H1 (cell line): ENCODE measurements around the gene PGP. TPM values are rescaled to one million over a fixed set of nuclear protein-coding genes. Genes with fewer than 3 reads are reported as not detected.

Experiments used
- CTCF ChIA-PET: fragments of 300-600 bp; sonication (Branson Sonifier 250); formaldehyde crosslinking; loops from one replicate; lab custom pipeline; 2021; ENCODE audit not compliant: partially characterized antibody; lab: Charles Lee
- POLR2A ChIA-PET: fragments of 300-600 bp; sonication (Branson Sonifier 250); formaldehyde crosslinking; loops from one replicate; lab custom pipeline; 2021; ENCODE audit warnings: inconsistent platforms; ENCODE audit not compliant: partially characterized antibody; lab: Charles Lee
- DNase-seq, 2 experiments: peaks; one replicate each; pipeline versions ENCODE4 v3.0.0 to v3.0.0-alpha.2; 2010 to 2022; ENCODE audit warnings: low spot score in 2 of 2, low read depth in 1 of 2, mixed read lengths in 1 of 2
- FAIRE-seq: peaks from 2 replicates; lab custom pipeline; 2011; peaks lifted over from hg19 to GRCh38; lab: Jason Lieb, UNC
- H2AFZ ChIP-seq: 2 replicates; pipeline ENCODE4 v1.8.1; 2012; ENCODE audit warnings: low read length, inconsistent platforms
- H2AK5ac ChIP-seq: 2 replicates; pipeline ENCODE4 v1.6.1; 2013; ENCODE audit warnings: low read depth, low read length
- H2BK120ac ChIP-seq: replicated peaks from 2 replicates; pipeline ENCODE3; 2013; ENCODE audit warnings: low read depth, low read length, inconsistent platforms
- H2BK12ac ChIP-seq: 2 replicates; pipeline ENCODE4 v1.6.1; 2013; ENCODE audit warnings: low read depth, low read length
- H2BK15ac ChIP-seq: 2 replicates; pipeline ENCODE4 v1.6.1; 2013; ENCODE audit warnings: low read length
- H2BK20ac ChIP-seq: 2 replicates; pipeline ENCODE4 v1.6.1; 2013; ENCODE audit warnings: low read length
- H2BK5ac ChIP-seq: 2 replicates; pipeline ENCODE4 v1.6.1; 2013; ENCODE audit warnings: low read depth, low read length
- H3K14ac ChIP-seq: 2 replicates; pipeline ENCODE4 v1.6.1; 2013; ENCODE audit warnings: inconsistent platforms; ENCODE audit not compliant: insufficient read length
- H3K18ac ChIP-seq: 2 replicates; pipeline ENCODE4 v1.6.1; 2013; ENCODE audit warnings: low read length; ENCODE audit errors: extremely low read depth
- H3K23ac ChIP-seq: 2 replicates; pipeline ENCODE4 v1.6.1; 2013; ENCODE audit warnings: inconsistent platforms; ENCODE audit not compliant: insufficient read length
- H3K23me2 ChIP-seq: 2 replicates; pipeline ENCODE4 v1.6.1; 2013; ENCODE audit warnings: low read depth, low read length
- H3K27ac ChIP-seq: 2 replicates; pipeline ENCODE4 v1.6.1; 2011; ENCODE audit warnings: low read depth, low read length, inconsistent platforms
- H3K27me3 ChIP-seq, 4 experiments: replicated peaks in 1 of 4; 1 replicate in 1 of 4; 2 replicates in 3 of 4; pipeline versions ENCODE4 v1.6.1 to v1.8.1; 2011 to 2013; ENCODE audit warnings: low read length in 3 of 4, mild to moderate bottlenecking in 3 of 4, inconsistent platforms in 2 of 4, mixed read lengths in 2 of 4, moderate library complexity in 1 of 4; ENCODE audit not compliant: control insufficient read depth in 3 of 4, insufficient read depth in 3 of 4; ENCODE audit errors: extremely low read depth in 1 of 4
- H3K36me3 ChIP-seq, 4 experiments: 2 replicates each; pipeline versions ENCODE4 v1.6.1 to v1.8.1; 2011 to 2013; ENCODE audit warnings: mild to moderate bottlenecking in 4 of 4, low read length in 3 of 4, moderate library complexity in 2 of 4, control low read depth in 1 of 4, inconsistent platforms in 1 of 4; ENCODE audit not compliant: insufficient read depth in 4 of 4, control insufficient read depth in 2 of 4
- H3K4ac ChIP-seq: replicated peaks from 2 replicates; pipeline ENCODE3; 2013; ENCODE audit warnings: low read length, low read depth, mixed read lengths, inconsistent platforms; ENCODE audit not compliant: insufficient read length
- H3K4me1 ChIP-seq, 4 experiments: replicated peaks in 1 of 4; 1 replicate in 1 of 4; 2 replicates in 3 of 4; pipeline versions ENCODE4 v1.6.1 to v1.8.1; 2011 to 2013; ENCODE audit warnings: low read length in 3 of 4, inconsistent platforms in 2 of 4, mixed read lengths in 1 of 4; ENCODE audit not compliant: insufficient read depth in 4 of 4, control insufficient read depth in 3 of 4
- H3K4me2 ChIP-seq, 2 experiments: 2 replicates each; pipeline versions ENCODE4 v1.6.1 to v1.8.1; 2011 to 2013; ENCODE audit warnings: low read depth in 2 of 2, low read length in 2 of 2, control low read depth in 1 of 2, inconsistent platforms in 1 of 2, mild to moderate bottlenecking in 1 of 2; ENCODE audit not compliant: insufficient read depth in 1 of 2
- H3K4me3 ChIP-seq, 4 experiments: fragments of 200-600, 300-600 bp in 1 of 4; sonication (generic), shearing (Covaris generic), sonication (Bioruptor Twin) in 1 of 4; 2 replicates each; pipeline versions ENCODE4 v1.5.1 to v1.8.1; 2011 to 2016; ENCODE audit warnings: low read length in 4 of 4, low read depth in 3 of 4, control low read depth in 2 of 4, inconsistent platforms in 2 of 4, mild to moderate bottlenecking in 2 of 4, mixed read lengths in 1 of 4, moderate library complexity in 1 of 4; ENCODE audit not compliant: insufficient read depth in 2 of 4; ENCODE audit errors: extremely low read depth in 1 of 4
- H3K56ac ChIP-seq: replicated peaks from 2 replicates; pipeline ENCODE3; 2013; ENCODE audit warnings: low read depth, mild to moderate bottlenecking, mixed read lengths, low read length, inconsistent platforms; ENCODE audit not compliant: insufficient read length
- H3K79me1 ChIP-seq: 2 replicates; pipeline ENCODE4 v1.6.1; 2013; ENCODE audit warnings: low read depth, low read length, control low read depth
- H3K79me2 ChIP-seq, 2 experiments: 2 replicates each; pipeline versions ENCODE4 v1.6.1 to v1.8.1; 2012 to 2013; ENCODE audit warnings: low read length in 2 of 2, mild to moderate bottlenecking in 2 of 2, inconsistent platforms in 1 of 2; ENCODE audit not compliant: insufficient read depth in 2 of 2, control insufficient read depth in 1 of 2
- H3K9ac ChIP-seq, 4 experiments: replicated peaks in 1 of 4; 1 replicate in 1 of 4; 2 replicates in 3 of 4; pipeline versions ENCODE4 v1.6.1 to v1.8.1; 2011 to 2013; ENCODE audit warnings: low read depth in 3 of 4, low read length in 3 of 4, control low read depth in 2 of 4, mild to moderate bottlenecking in 2 of 4, moderate library complexity in 2 of 4, inconsistent platforms in 1 of 4; ENCODE audit errors: extremely low read depth in 1 of 4
- H3K9me3 ChIP-seq, 2 experiments: 2 replicates each; pipeline versions ENCODE4 v1.6.1 to v1.8.1; 2012 to 2013; ENCODE audit warnings: mild to moderate bottlenecking in 2 of 2, moderate library complexity in 2 of 2, control low read depth in 1 of 2, inconsistent platforms in 1 of 2, low read depth in 1 of 2, low read length in 1 of 2, mixed read lengths in 1 of 2; ENCODE audit not compliant: insufficient read depth in 2 of 2
- H4K20me1 ChIP-seq, 2 experiments: replicated peaks in 1 of 2; 2 replicates each; pipeline versions ENCODE3 to v1.8.1; 2011 to 2013; ENCODE audit warnings: inconsistent platforms in 2 of 2, low read length in 2 of 2, mild to moderate bottlenecking in 1 of 2; ENCODE audit not compliant: insufficient read depth in 2 of 2, control insufficient read depth in 1 of 2
- H4K5ac ChIP-seq: 2 replicates; pipeline ENCODE4 v1.6.1; 2013; ENCODE audit warnings: low read length, low read depth, mixed read lengths, inconsistent platforms; ENCODE audit not compliant: insufficient read length
- H4K8ac ChIP-seq: 2 replicates; pipeline ENCODE4 v1.8.0; 2013; ENCODE audit warnings: mild to moderate bottlenecking, moderate library complexity, low read length, inconsistent platforms; ENCODE audit not compliant: insufficient read depth; ENCODE audit errors: extremely low read depth
- H4K91ac ChIP-seq: replicated peaks from 2 replicates; pipeline ENCODE3; 2013; ENCODE audit warnings: low read length, mixed read lengths, inconsistent platforms; ENCODE audit not compliant: insufficient read length
- CBX8 ChIP-seq: fragments of 300-800, 300-1000 bp; sonication (generic); IDR thresholded peaks from 2 replicates; pipeline ENCODE4 v1.7.1; 2016; ENCODE audit warnings: low read depth, low read length, borderline replicate concordance
- KDM1A ChIP-seq: fragments of 200-600, 300-600 bp; sonication (generic); IDR thresholded peaks from 2 replicates; pipeline ENCODE4 v1.7.1; 2016; ENCODE audit warnings: mild to moderate bottlenecking, low read length, borderline replicate concordance
- MAFK ChIP-seq: IDR thresholded peaks from 2 replicates; pipeline ENCODE4 v1.6.1; 2012; ENCODE audit warnings: low read depth, mild to moderate bottlenecking, improper control_type of control experiment, low read length
- RNF2 ChIP-seq: fragments of 200-900, 300-1000 bp; sonication (generic); IDR thresholded peaks from 2 replicates; pipeline ENCODE4 v1.7.1; 2016; ENCODE audit warnings: borderline replicate concordance, low read depth, mild to moderate bottlenecking, antibody characterized with exemption, low read length; ENCODE audit not compliant: poor library complexity, severe bottlenecking; ENCODE audit errors: missing control alignments
- WGBS, 2 experiments: shearing (Covaris generic) in 1 of 2; methylation state at CpG; one replicate each; pipeline versions ENCODE4 v1.1.6 to v1.1.7; 2013 to 2015; ENCODE audit warnings: low lambda C conversion rate in 2 of 2, mixed read lengths in 2 of 2, inconsistent platforms in 1 of 2, low coverage in 1 of 2, missing lambda C conversion rate in 1 of 2; ENCODE audit not compliant: insufficient replicate concordance in 2 of 2, insufficient coverage in 1 of 2, insufficient read length in 1 of 2; ENCODE audit errors: extremely low coverage in 1 of 2, missing lambda C conversion rate in 1 of 2; 5-methylcytosine and 5-hydroxymethylcytosine counted together
- polyA plus RNA-seq, 7 experiments: library from polyadenylated mRNA; depleted of rRNA in 3 of 7; stranded (reverse) in 5 of 7; unstranded in 2 of 7; fragments of >200 nt in 5 of 7; fragments of 200-250 nt in 2 of 7; gene quantifications; 1 replicate in 5 of 7; 2 replicates in 1 of 7; 4 replicates in 1 of 7; pipeline versions ENCODE4 v1.2.1 to v1.2.3, GENCODE V29; 2011 to 2013; ENCODE audit warnings: missing spikeins in 2 of 7, mixed read lengths in 2 of 7
- total RNA-seq: library from RNA; stranded (reverse); fragmentation: NEBNext Ultra II Directional; extraction: Animal tissue kit (Norgen Biotek cat#: 25700); gene quantifications from 2 replicates; pipeline ENCODE4 v1.2.1, GENCODE V29; 2021

The PGP gene
- total and polyA plus RNA-seq, 2 of the 8 experiments (the other 6 are each of a cell fraction or from before 2014, with no cell fraction given): 30.9 to 55.9 TPM

DNA sequence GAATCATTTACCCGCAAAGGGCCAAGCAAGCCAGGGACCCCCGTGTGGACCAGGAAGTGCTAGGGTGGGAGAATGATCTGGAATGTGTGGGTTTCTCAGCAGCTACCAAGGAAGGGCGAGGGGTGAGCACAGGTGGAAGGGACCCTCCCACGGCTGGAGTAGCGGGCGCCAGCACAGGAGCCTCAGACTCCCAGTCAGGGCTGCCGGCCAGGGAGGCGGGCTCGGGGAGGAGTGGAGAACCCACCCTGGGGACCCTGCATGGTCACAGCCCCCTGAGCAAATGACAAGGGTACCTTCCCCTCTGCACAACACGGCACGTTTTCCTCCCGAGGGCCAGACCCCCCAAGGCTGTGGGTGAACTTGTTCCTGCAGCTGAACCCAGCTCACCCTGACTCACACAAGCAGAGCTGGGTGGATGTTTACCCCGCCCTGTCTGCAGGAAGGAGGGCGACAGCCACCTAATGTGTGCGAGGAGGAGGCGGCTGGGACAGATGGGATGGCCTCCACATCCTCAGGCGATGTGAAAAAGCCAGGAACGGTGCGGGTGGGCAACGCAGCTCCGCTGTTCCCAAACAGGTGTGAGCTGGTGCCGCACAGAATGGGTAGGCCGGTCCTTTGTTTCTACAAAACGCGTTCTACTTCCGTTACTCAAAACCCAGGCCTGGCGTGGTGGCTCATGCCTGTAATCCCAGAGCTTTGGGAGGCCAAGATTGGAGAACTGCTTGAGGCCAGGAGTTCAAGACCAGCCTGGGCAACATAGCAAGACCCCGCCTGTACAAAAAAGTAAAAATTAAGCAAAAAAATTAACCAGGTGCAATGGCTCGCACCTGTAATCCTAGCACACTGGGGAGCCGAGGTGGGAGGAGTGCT is 30.5 kb upstream of the PGP start:
- H3K36me3 ChIP-seq: peaks cover 18 to 45% (median 30%) of the 10 kb centered on the region in 4 experiments
- H2BK15ac ChIP-seq: no peak overlapping the region
- H3K9ac ChIP-seq: no peak overlapping the region
- H4K5ac ChIP-seq: no peak overlapping the region
- H3K9me3 ChIP-seq: no peaks in the 10 kb centered on the region
- H3K79me2 ChIP-seq: peaks cover 0 to 14% of the 10 kb centered on the region in 2 experiments; a peak in 2 of 4 replicates
- H3K4ac ChIP-seq: no peak overlapping the region
- no peak overlapping the region for H2AK5ac ChIP-seq
- no peak overlapping the region for H4K8ac ChIP-seq
- no peak overlapping the region for H3K18ac ChIP-seq
- CTCF ChIA-PET: interaction anchor here (0.5 to 2.1 kb wide), 5 partner anchors 10 to 256 kb away, joined by 3 to 9 read pairs (median 4); partner anchors contain the start of gene DNASE1L2
- H2AFZ ChIP-seq: no peak overlapping the region
- DNase-seq (no peak), FAIRE-seq (no peak)
- H3K79me1 ChIP-seq: peaks cover under 1% of the 10 kb centered on the region
- H3K4me3 ChIP-seq: no peak overlapping the region
- H3K4me1 ChIP-seq: peaks cover 0 to 2% (median 0%) of the 10 kb centered on the region in 4 experiments; a peak in 3 of 7 replicates
- 97% methylated on average over 28 of the region's 30 CpGs; no CpG with 5 or more reads in 1 of the 2 experiments for WGBS, 2 experiments
- no peak overlapping the region for H2BK120ac ChIP-seq
- H2BK12ac ChIP-seq: no peak overlapping the region
- H3K14ac ChIP-seq: no peak overlapping the region
- H3K23ac ChIP-seq: no peak overlapping the region
- H3K56ac ChIP-seq: no peak overlapping the region
- peaks cover under 1% of the 10 kb centered on the region; the same call in 1 of the 2 replicates for H3K23me2 ChIP-seq
- no peak overlapping the region for H3K4me2 ChIP-seq
- no peak overlapping the region for H2BK5ac ChIP-seq
- POLR2A ChIA-PET: interaction anchor here (0.9 to 1.9 kb wide), 5 partner anchors 8 to 222 kb away, joined by 3 to 5 read pairs (median 3); partner anchors contain the start of gene TRAF7
- no peak overlapping the region for H3K27ac ChIP-seq
- H2BK20ac ChIP-seq: no peak overlapping the region
- peaks cover 4 to 19% of the 10 kb centered on the region in 2 experiments for H4K20me1 ChIP-seq
- H3K27me3 ChIP-seq: no peaks in the 10 kb centered on the region
- no peak overlapping the region for H4K91ac ChIP-seq
- no peak for TF ChIP-seq KDM1A
- no peak for TF ChIP-seq MAFK
- TF ChIP-seq CBX8: no peak
- TF ChIP-seq RNF2: no peak
